Endothelial cell of umbilical vein (primary cell): Measurements from ENCODE around the gene DHRS7B. TPM values are rescaled to one million over a fixed set of nuclear protein-coding genes. Genes with fewer than 3 reads are reported as not detected.

Source experiments
- BruUV-seq: library from RNA; stranded (reverse); fragments of 400-500 nt; replicated peaks from 2 replicates; lab custom pipeline; 2021; lab: Mats Ljungman, UMichigan
- CTCF ChIA-PET: fragments of 300-600, 350-600 bp; sonication (Branson Sonifier 250); formaldehyde crosslinking; loops from one replicate; lab custom pipeline; 2021; ENCODE audit warnings: antibody characterized with exemption, inconsistent platforms; lab: Charles Lee
- POLR2A ChIA-PET: fragments of 300-600, 350-600 bp; sonication (Branson Sonifier 250); formaldehyde crosslinking; loops from one replicate; lab custom pipeline; 2021; ENCODE audit warnings: antibody characterized with exemption, inconsistent platforms; lab: Charles Lee
- DNase-seq: peaks from one replicate; pipeline ENCODE4 v3.0.0-alpha.2; 2011; ENCODE audit warnings: low read depth, low spot score
- FAIRE-seq: peaks from 2 replicates; lab custom pipeline; 2011; peaks lifted over from hg19 to GRCh38; lab: Jason Lieb, UNC
- H2AFZ ChIP-seq: 2 replicates; pipeline ENCODE4 v1.6.0; 2012; ENCODE audit warnings: low read depth, low read length, control low read depth, inconsistent platforms
- H3K27ac ChIP-seq: 2 replicates; pipeline ENCODE4 v1.5.1; 2011; ENCODE audit warnings: low read depth, mild to moderate bottlenecking, control low read depth, low read length, moderate library complexity; ENCODE audit not compliant: insufficient read depth
- H3K27me3 ChIP-seq, 2 experiments: 2 replicates each; pipeline versions ENCODE4 v1.6.0 to v1.6.1; 2011; ENCODE audit warnings: low read length in 2 of 2, mixed read lengths in 1 of 2; ENCODE audit not compliant: control insufficient read depth in 2 of 2, insufficient read depth in 2 of 2
- H3K36me3 ChIP-seq, 2 experiments: 2 replicates in 1 of 2; 3 replicates in 1 of 2; pipeline ENCODE4 v1.5.1; 2011; ENCODE audit warnings: low read length in 2 of 2, mild to moderate bottlenecking in 1 of 2, moderate library complexity in 1 of 2; ENCODE audit not compliant: control insufficient read depth in 2 of 2, insufficient read depth in 2 of 2; ENCODE audit errors: extremely low read depth in 1 of 2
- H3K4me1 ChIP-seq: 3 replicates; pipeline ENCODE4 v1.5.1; 2011; ENCODE audit warnings: mild to moderate bottlenecking, low read length; ENCODE audit not compliant: control insufficient read depth, insufficient read depth; ENCODE audit errors: extremely low read depth
- H3K4me2 ChIP-seq: 2 replicates; pipeline ENCODE4 v1.6.1; 2011; ENCODE audit warnings: low read length, control low read depth, mixed read lengths; ENCODE audit not compliant: insufficient read depth
- H3K4me3 ChIP-seq, 3 experiments: fragments of 200-600 bp in 1 of 3; sonication (generic), shearing (Covaris generic) in 1 of 3; replicated peaks in 1 of 3; 2 replicates each; pipeline ENCODE4 v1.5.1; 2011 to 2016; ENCODE audit warnings: control low read depth in 3 of 3, low read length in 3 of 3, mild to moderate bottlenecking in 2 of 3, inconsistent platforms in 1 of 3, low read depth in 1 of 3, moderate library complexity in 1 of 3; ENCODE audit not compliant: insufficient read depth in 1 of 3
- H3K79me2 ChIP-seq: 2 replicates; pipeline ENCODE4 v1.6.0; 2012; ENCODE audit warnings: low read length, inconsistent platforms; ENCODE audit not compliant: control insufficient read depth, insufficient read depth
- H3K9ac ChIP-seq: replicated peaks from 2 replicates; pipeline ENCODE3; 2011; ENCODE audit warnings: low read length, control low read depth; ENCODE audit not compliant: insufficient read depth; ENCODE audit errors: extremely low read depth
- H3K9me1 ChIP-seq: replicated peaks from 3 replicates; pipeline ENCODE4 v1.6.0; 2011; ENCODE audit warnings: mild to moderate bottlenecking, low read length; ENCODE audit not compliant: control insufficient read depth, insufficient read depth; ENCODE audit errors: extremely low read depth
- H3K9me3 ChIP-seq: replicated peaks from 2 replicates; pipeline ENCODE4 v1.5.1; 2012; ENCODE audit warnings: low read length, inconsistent platforms; ENCODE audit not compliant: control insufficient read depth, insufficient read depth
- H4K20me1 ChIP-seq: replicated peaks from 2 replicates; pipeline ENCODE3; 2011; ENCODE audit warnings: mild to moderate bottlenecking, low read length; ENCODE audit not compliant: control insufficient read depth, insufficient read depth; ENCODE audit errors: extremely low read depth
- CTCF ChIP-seq, 2 donors: IDR thresholded peaks; 1 replicate in 1 of 2; 2 replicates in 1 of 2; pipeline ENCODE4 v1.5.1; 2011; ENCODE audit warnings: low read length in 2 of 2, mild to moderate bottlenecking in 2 of 2, moderate library complexity in 2 of 2, control low read depth in 1 of 2, inconsistent platforms in 1 of 2, low read depth in 1 of 2; ENCODE audit not compliant: insufficient read depth in 1 of 2; ENCODE audit errors: extremely low read depth in 1 of 2
- EZH2 ChIP-seq: IDR thresholded peaks from 2 replicates; pipeline ENCODE4 v1.6.1; 2012; ENCODE audit warnings: borderline replicate concordance, low read depth, mild to moderate bottlenecking, moderate library complexity, low read length, inconsistent platforms; ENCODE audit not compliant: severe bottlenecking
- FOS ChIP-seq: IDR thresholded peaks from 2 replicates; pipeline ENCODE4 v1.6.1; 2011; ENCODE audit warnings: mild to moderate bottlenecking, low read length, moderate library complexity, borderline replicate concordance; ENCODE audit not compliant: insufficient read depth
- GATA2 ChIP-seq: IDR thresholded peaks from 2 replicates; pipeline ENCODE4 v1.7.0; 2011; ENCODE audit warnings: low read depth, mild to moderate bottlenecking, moderate library complexity, mixed read lengths, low read length; ENCODE audit not compliant: insufficient read length, insufficient read depth
- JUN ChIP-seq: IDR thresholded peaks from 2 replicates; pipeline ENCODE4 v1.6.1; 2011; ENCODE audit warnings: borderline replicate concordance, low read depth; ENCODE audit not compliant: insufficient read length, insufficient read depth
- MAX ChIP-seq: IDR thresholded peaks from 2 replicates; pipeline ENCODE4 v1.6.1; 2011; ENCODE audit not compliant: insufficient read depth, insufficient read length
- MYC ChIP-seq: IDR thresholded peaks from one replicate; pipeline ENCODE4 v1.6.1; 2011; ENCODE audit warnings: mild to moderate bottlenecking, low read depth, low read length
- POLR2A ChIP-seq: IDR thresholded peaks from 2 replicates; pipeline ENCODE4 v1.6.1; 2012; ENCODE audit warnings: low read depth, mild to moderate bottlenecking, control low read depth, low read length
- POLR2AphosphoS5 ChIP-seq: IDR thresholded peaks from 2 replicates; pipeline ENCODE4 v1.6.1; 2012; ENCODE audit warnings: low read depth, mild to moderate bottlenecking, control low read depth, low read length, moderate library complexity; ENCODE audit not compliant: insufficient read depth
- dilution Hi-C: fragments of 300-500 bp; cut with MboI; formaldehyde crosslinking; loops from one replicate; pipeline ENCODE4 v1.15.0; 2019; ENCODE audit warnings: low sequenced_read_pairs; ENCODE audit not compliant: extremely low pct_ligation_motif_present
- intact Hi-C: fragments of 100-400 bp; cut with micrococcal nuclease; formaldehyde crosslinking; loops from one replicate; pipeline ENCODE4 v1.10.0; 2022
- polyA plus RNA-seq, 4 experiments: library from polyadenylated mRNA; depleted of rRNA in 3 of 4; stranded (reverse) in 3 of 4; unstranded in 1 of 4; fragments of >200 nt; gene quantifications; 2 replicates each; pipeline versions ENCODE4 v1.2.1 to v1.2.3, GENCODE V29; 2011 to 2012; ENCODE audit warnings: missing spikeins in 1 of 4
- total RNA-seq: library from RNA; stranded (reverse); gene quantifications from 2 replicates; pipeline ENCODE4 v1.2.3, GENCODE V29; 2021

The DHRS7B gene
- total and polyA plus RNA-seq, 2 donors (not counting 3 experiments of a cell fraction or from before 2014, with no cell fraction given) = 14.0 to 28.1 TPM

GRCh38 chr17:21098934-21099689 lies 27.7 kb upstream of the DHRS7B start:
- Histone ChIP-seq H3K9ac (peak overlapping the region; percentile 62), H3K79me2 (no peaks in the 10 kb centered on the region), H4K20me1 (no peaks in the 10 kb centered on the region), H3K9me3 (no peaks in the 10 kb centered on the region), H3K27ac (no peak overlapping the region), H3K4me1 (peaks cover 5% of the 10 kb centered on the region), H3K4me3 (peak overlapping the region; percentile 39 to 82 (median 66)), H3K36me3 (no peaks in the 10 kb centered on the region), H2AFZ (peak overlapping the region; percentile 98), H3K4me2 (peak overlapping the region; percentile 98), H3K27me3 (peaks cover 0 to 2% of the 10 kb centered on the region in 2 experiments), H3K9me1 (no peaks in the 10 kb centered on the region)
- FAIRE-seq (peak; percentile 89), DNase-seq (peak; percentile 72)
- intact Hi-C loops (loop anchor here (1.0 to 10.0 kb wide), 2 partner anchors 56 to 294 kb away; partner anchors contain the start of gene USP22), dilution Hi-C loops (no loop called here)
- TF ChIP-seq POLR2A = no peak
- TF ChIP-seq GATA2 = no peak
- no peak for TF ChIP-seq MYC
- TF ChIP-seq JUN = no peak
- no peak for TF ChIP-seq EZH2
- TF ChIP-seq FOS = no peak
- TF ChIP-seq POLR2AphosphoS5 = no peak
- no peak for TF ChIP-seq MAX
- TF ChIP-seq CTCF (IDR thresholded peaks at IDR 0.05; ENCODE audit: extremely low read depth in 1 of 2, insufficient read depth in 1 of 2, low read depth in 1 of 2, low read length in 2 of 2) = no peak
- CTCF ChIA-PET = interaction anchor here (0.6 to 2.8 kb wide), 19 partner anchors 8 to 414 kb away, joined by 3 to 27 read pairs (median 4); partner anchors contain the start of gene USP22
- BruUV-seq = no TSS peak
- POLR2A ChIA-PET = interaction anchor here (1.5 kb wide), 1 partner anchor 56 kb away, joined by 5 read pairs; the partner anchor contains the start of gene USP22
